ENCODE results near the gene TMEM185B.

The TMEM185B gene

GRCh38 chr2:120222186-120223033, 790 bp downstream of the TMEM185B start:
- H3K4me1 Mint-ChIP-seq: peaks cover 28% of the 10 kb centered on the region
- no peak for DNase-seq
- peak overlapping the region; percentile 78 for H3K4me3 Mint-ChIP-seq
- H3K36me3 Mint-ChIP-seq (ENCODE audit: low read depth): peaks cover 40% of the 10 kb centered on the region
- no peak for TF ChIP-seq CTCF (IDR thresholded peaks at IDR 0.05)
- H3K27ac Mint-ChIP-seq: no peak overlapping the region
- peaks cover 25% of the 10 kb centered on the region for H3K9me3 Mint-ChIP-seq
- peaks cover 37% of the 10 kb centered on the region for H3K27me3 Mint-ChIP-seq (ENCODE audit: low read depth, poor library complexity)

GRCh38 chr2:120221616-120222015, 1.6 kb downstream of the TMEM185B start:
- peak overlapping the region; percentile 78 for H3K4me3 Mint-ChIP-seq
- H3K4me1 Mint-ChIP-seq: peaks cover 24% of the 10 kb centered on the region
- peaks cover 31% of the 10 kb centered on the region for H3K27me3 Mint-ChIP-seq (ENCODE audit: low read depth, poor library complexity)
- H3K36me3 Mint-ChIP-seq (ENCODE audit: low read depth): peaks cover 40% of the 10 kb centered on the region
- DNase-seq: no peak
- H3K27ac Mint-ChIP-seq: no peak overlapping the region
- TF ChIP-seq CTCF (IDR thresholded peaks at IDR 0.05): no peak
- H3K9me3 Mint-ChIP-seq: peaks cover 32% of the 10 kb centered on the region

GRCh38 chr2:120220756-120221155, 2.4 kb downstream of the TMEM185B start:
- no peak overlapping the region for H3K27ac Mint-ChIP-seq
- H3K27me3 Mint-ChIP-seq (ENCODE audit: low read depth, poor library complexity): peaks cover 27% of the 10 kb centered on the region
- no peak overlapping the region for H3K4me3 Mint-ChIP-seq
- no peak for TF ChIP-seq CTCF (IDR thresholded peaks at IDR 0.05)
- H3K4me1 Mint-ChIP-seq: peaks cover 24% of the 10 kb centered on the region
- peaks cover 40% of the 10 kb centered on the region for H3K36me3 Mint-ChIP-seq (ENCODE audit: low read depth)
- DNase-seq: no peak
- peaks cover 37% of the 10 kb centered on the region for H3K9me3 Mint-ChIP-seq

GRCh38 chr2:120219766-120220165, 3.4 kb downstream of the TMEM185B start:
- Mint-ChIP-seq H3K36me3 (ENCODE audit: low read depth) (peaks cover 40% of the 10 kb centered on the region), H3K27me3 (ENCODE audit: low read depth, poor library complexity) (peaks cover 20% of the 10 kb centered on the region), H3K4me3 (no peak overlapping the region), H3K27ac (no peak overlapping the region), H3K9me3 (peaks cover 37% of the 10 kb centered on the region), H3K4me1 (peaks cover 24% of the 10 kb centered on the region)
- DNase-seq: no peak
- no peak for TF ChIP-seq CTCF (IDR thresholded peaks at IDR 0.05)

GRCh38 chr2:120219291-120219690, 3.9 kb downstream of the TMEM185B start:
- peaks cover 24% of the 10 kb centered on the region for H3K4me1 Mint-ChIP-seq
- no peak for DNase-seq
- H3K27me3 Mint-ChIP-seq (ENCODE audit: low read depth, poor library complexity): peaks cover 16% of the 10 kb centered on the region
- H3K9me3 Mint-ChIP-seq: peaks cover 37% of the 10 kb centered on the region
- no peak overlapping the region for H3K4me3 Mint-ChIP-seq
- H3K36me3 Mint-ChIP-seq (ENCODE audit: low read depth): peaks cover 40% of the 10 kb centered on the region
- no peak overlapping the region for H3K27ac Mint-ChIP-seq
- no peak for TF ChIP-seq CTCF (IDR thresholded peaks at IDR 0.05)

GRCh38 chr2:120218181-120218580, 5.0 kb downstream of the TMEM185B start:
- Mint-ChIP-seq H3K4me1 (peaks cover 16% of the 10 kb centered on the region), H3K27ac (no peak overlapping the region), H3K4me3 (no peak overlapping the region), H3K36me3 (ENCODE audit: low read depth) (peaks cover 40% of the 10 kb centered on the region), H3K9me3 (peaks cover 37% of the 10 kb centered on the region), H3K27me3 (ENCODE audit: low read depth, poor library complexity) (peaks cover 8% of the 10 kb centered on the region)
- DNase-seq: no peak
- no peak for TF ChIP-seq CTCF (IDR thresholded peaks at IDR 0.05)
